ENCODE data around the gene SMIM1. TPM values are rescaled to one million over a fixed set of nuclear protein-coding genes. Genes with fewer than 3 reads are reported as not detected.

SMIM1 gene
- total RNA-seq, 1 donor from 2014 or later = not detected

GRCh38 chr1:3756394-3756793, 16.2 kb upstream of the SMIM1 start:
- DNase-seq (ENCODE audit: low read depth) = no peak
- TF ChIP-seq CTCF (IDR thresholded peaks at IDR 0.05; ENCODE audit: insufficient read depth, low read length, poor library complexity, severe bottlenecking) = no peak
- peaks cover 9% of the 10 kb centered on the region for H3K27me3 ChIP-seq (ENCODE audit: control insufficient read depth, insufficient read depth, low read length)
- no peak overlapping the region for H3K4me3 ChIP-seq (ENCODE audit: low read depth, low read length)
- no peaks in the 10 kb centered on the region for H3K36me3 ChIP-seq (ENCODE audit: control insufficient read depth, insufficient read depth, low read length)

- TF ChIP-seq CTCF (IDR thresholded peaks at IDR 0.05; ENCODE audit: insufficient read depth, low read length, poor library complexity, severe bottlenecking) = no peak
- no peak for DNase-seq (ENCODE audit: low read depth)
- Histone ChIP-seq H3K36me3 (ENCODE audit: control insufficient read depth, insufficient read depth, low read length) (no peaks in the 10 kb centered on the region), H3K27me3 (ENCODE audit: control insufficient read depth, insufficient read depth, low read length) (peaks cover 28% of the 10 kb centered on the region), H3K4me3 (ENCODE audit: low read depth, low read length) (no peak overlapping the region)
Observed at GRCh38 chr1:3759164-3759563, 13.4 kb upstream of the SMIM1 start.

GRCh38 chr1:3759796-3760195, 12.8 kb upstream of the SMIM1 start:
- TF ChIP-seq CTCF (IDR thresholded peaks at IDR 0.05; ENCODE audit: insufficient read depth, low read length, poor library complexity, severe bottlenecking) = no peak
- no peak overlapping the region for H3K4me3 ChIP-seq (ENCODE audit: low read depth, low read length)
- H3K27me3 ChIP-seq (ENCODE audit: control insufficient read depth, insufficient read depth, low read length) = peaks cover 28% of the 10 kb centered on the region
- no peaks in the 10 kb centered on the region for H3K36me3 ChIP-seq (ENCODE audit: control insufficient read depth, insufficient read depth, low read length)
- DNase-seq (ENCODE audit: low read depth) = no peak

- Histone ChIP-seq H3K4me3 (ENCODE audit: low read depth, low read length) (no peak overlapping the region), H3K27me3 (ENCODE audit: control insufficient read depth, insufficient read depth, low read length) (peaks cover 27% of the 10 kb centered on the region), H3K36me3 (ENCODE audit: control insufficient read depth, insufficient read depth, low read length) (no peaks in the 10 kb centered on the region)
- no peak for DNase-seq (ENCODE audit: low read depth)
- TF ChIP-seq CTCF (IDR thresholded peaks at IDR 0.05; ENCODE audit: insufficient read depth, low read length, poor library complexity, severe bottlenecking) = no peak
Observed at GRCh38 chr1:3761296-3762010, 11.1 kb upstream of the SMIM1 start.

GRCh38 chr1:3762151-3762872, 10.2 kb upstream of the SMIM1 start:
- no peak for TF ChIP-seq CTCF (IDR thresholded peaks at IDR 0.05; ENCODE audit: insufficient read depth, low read length, poor library complexity, severe bottlenecking)
- H3K27me3 ChIP-seq (ENCODE audit: control insufficient read depth, insufficient read depth, low read length) = peaks cover 24% of the 10 kb centered on the region

More at GRCh38 chr1:3762151-3762872, 10.2 kb upstream of the SMIM1 start:
- DNase-seq (ENCODE audit: low read depth) = no peak
- H3K4me3 ChIP-seq (ENCODE audit: low read depth, low read length) = no peak overlapping the region
- H3K36me3 ChIP-seq (ENCODE audit: control insufficient read depth, insufficient read depth, low read length) = no peaks in the 10 kb centered on the region
